ENCODE data around the gene AXDND1.
"Not testable (repeated sequence)": the region's sequence is repeated elsewhere in the genome, so short reads cannot be mapped to it uniquely, and the experiment has no call there.

GRCh38 chr1:179518544-179518943, 152.8 kb downstream of the AXDND1 start:
- not testable (repeated sequence) for TF ChIP-seq CTCF (IDR thresholded peaks at IDR 0.05; ENCODE audit: insufficient read depth, low read length); REST (IDR thresholded peaks at IDR 0.05; ENCODE audit: insufficient replicate concordance, low read depth); POLR2AphosphoS5 (IDR thresholded peaks at IDR 0.05; ENCODE audit: low read depth); GABPA (IDR thresholded peaks at IDR 0.05; ENCODE audit: low read depth); SPI1 (IDR thresholded peaks at IDR 0.05; ENCODE audit: borderline replicate concordance, low read depth)

Measured in HL-60 (cell line).